CMK (cell line): ENCODE measurements around the gene FBXO10.
"Not testable (repeated sequence)": the region's sequence is repeated elsewhere in the genome, so short reads cannot be mapped to it uniquely, and the experiment has no call there.

Source experiments
- DNase-seq: peaks from one replicate; pipeline ENCODE4 v3.0.0-alpha.2; 2010; ENCODE audit warnings: low read depth

Gene FBXO10

GRCh38 chr9:37575921-37576721 is at the start of gene FBXO10:
Gene FBXO10, minus strand, starts transcription at chr9:37576380. Its CDS starts 34,612 bp downstream, at chr9:37541768.
- DNase-seq: no peak

- no peak for DNase-seq
Measured at GRCh38 chr9:37625758-37626147, 49.6 kb upstream of the FBXO10 start.

GRCh38 chr9:37625036-37625757 is 49.0 kb upstream of the FBXO10 start:
- no peak for DNase-seq

DNA sequence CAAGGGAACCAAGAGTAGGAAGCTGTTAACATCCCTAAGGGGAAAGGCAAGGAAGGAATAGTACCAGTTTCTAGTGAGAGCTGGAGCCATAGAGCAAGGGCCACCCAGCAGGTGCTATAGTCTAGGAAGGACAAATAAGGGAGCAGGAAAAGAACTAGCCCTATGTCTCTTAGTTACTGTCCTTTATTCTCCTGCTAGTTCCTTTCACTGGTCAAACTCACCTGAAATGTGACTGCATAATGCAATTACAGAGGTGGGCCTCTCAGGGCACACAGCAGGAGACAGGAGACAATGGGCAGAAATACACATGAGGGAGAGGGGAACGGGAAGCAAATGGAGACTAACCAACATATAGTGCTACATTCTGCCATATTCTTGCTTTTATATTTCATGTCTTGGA is 47.9 kb upstream of the FBXO10 start:
- no peak for DNase-seq

DNA sequence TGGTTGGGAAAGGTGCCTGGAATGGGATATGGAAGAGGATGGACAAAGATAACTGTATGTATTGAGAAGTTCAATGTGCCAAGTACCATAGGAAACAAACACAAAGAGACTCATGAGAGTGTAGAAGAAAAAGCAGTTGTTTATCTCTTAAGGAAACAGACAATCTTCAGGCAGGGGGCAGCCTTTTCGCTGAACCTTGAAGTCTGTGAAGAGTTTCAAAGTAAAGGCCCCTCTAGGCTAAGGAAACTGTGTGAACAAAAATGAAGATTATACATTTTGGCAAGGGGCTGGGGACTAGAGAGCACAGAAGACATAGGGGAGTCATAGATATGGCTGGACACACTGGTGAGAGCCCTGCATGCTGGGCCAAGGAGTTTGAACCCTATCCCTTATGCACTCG is 47.1 kb upstream of the FBXO10 start:
- DNase-seq: no peak

DNA sequence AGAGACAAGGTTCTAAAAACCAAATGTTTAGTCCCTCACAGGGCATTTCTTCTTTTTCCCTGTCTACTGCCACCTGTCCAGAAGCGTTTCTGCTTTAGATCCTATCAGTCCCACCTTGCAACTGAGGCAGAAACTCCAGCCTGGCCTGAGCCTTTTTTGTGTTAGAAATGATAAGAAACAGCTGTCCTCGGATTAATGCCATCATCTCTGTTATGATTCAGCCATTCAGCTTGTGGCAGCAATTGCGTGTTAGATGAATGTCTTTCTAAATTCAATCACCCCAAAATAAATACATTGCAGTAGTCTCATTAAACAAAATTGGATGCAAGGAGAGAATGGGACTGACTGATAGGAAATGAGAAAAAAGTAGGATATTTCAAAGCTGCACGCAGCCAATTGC is 46.3 kb upstream of the FBXO10 start:
- no peak for DNase-seq

DNA sequence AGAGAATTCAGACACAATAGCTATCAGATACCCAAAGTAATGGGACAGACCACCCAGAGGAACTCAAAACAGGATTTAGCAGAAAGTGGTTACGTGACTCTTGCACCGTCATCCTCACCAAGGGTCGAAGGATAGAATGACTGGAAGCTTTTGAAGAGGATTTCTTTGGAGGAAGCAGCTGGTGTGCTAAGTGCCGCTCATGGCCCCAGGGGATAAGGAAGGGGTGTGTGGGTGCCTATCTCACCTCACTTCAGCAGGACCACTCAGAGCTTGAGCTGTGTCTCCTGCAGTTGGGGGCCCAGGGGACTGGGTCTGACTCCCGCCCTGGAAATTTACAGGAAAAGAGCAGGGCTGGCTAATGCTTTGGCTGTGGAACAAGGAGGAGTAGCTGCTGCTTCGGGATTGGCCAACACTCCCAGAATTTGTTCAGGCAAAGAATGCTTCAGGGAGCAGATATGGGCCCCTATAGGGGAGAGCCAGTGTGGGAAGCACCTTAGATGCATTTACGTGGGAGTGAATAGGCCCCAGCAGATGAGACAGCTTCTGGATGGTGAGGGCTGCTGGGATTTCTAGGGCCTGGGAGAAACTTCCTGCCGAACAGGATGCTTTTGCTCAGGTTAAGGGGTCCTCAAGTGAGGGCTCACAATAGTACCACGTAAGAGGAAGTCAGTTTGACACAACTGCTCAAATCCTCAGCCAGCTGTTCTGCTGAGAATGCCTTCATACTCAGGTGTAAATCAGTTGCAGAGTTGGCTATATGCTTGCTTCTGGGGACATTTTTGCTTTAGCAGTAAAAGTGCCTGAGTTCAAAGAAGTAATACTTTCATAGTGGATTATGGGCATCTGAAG is 45.3 kb upstream of the FBXO10 start:
- no peak for DNase-seq

- DNase-seq: no peak
Measured at GRCh38 chr9:37620396-37620795, 44.2 kb upstream of the FBXO10 start.

- no peak for DNase-seq
Measured at GRCh38 chr9:37619806-37620205, 43.6 kb upstream of the FBXO10 start.

DNA sequence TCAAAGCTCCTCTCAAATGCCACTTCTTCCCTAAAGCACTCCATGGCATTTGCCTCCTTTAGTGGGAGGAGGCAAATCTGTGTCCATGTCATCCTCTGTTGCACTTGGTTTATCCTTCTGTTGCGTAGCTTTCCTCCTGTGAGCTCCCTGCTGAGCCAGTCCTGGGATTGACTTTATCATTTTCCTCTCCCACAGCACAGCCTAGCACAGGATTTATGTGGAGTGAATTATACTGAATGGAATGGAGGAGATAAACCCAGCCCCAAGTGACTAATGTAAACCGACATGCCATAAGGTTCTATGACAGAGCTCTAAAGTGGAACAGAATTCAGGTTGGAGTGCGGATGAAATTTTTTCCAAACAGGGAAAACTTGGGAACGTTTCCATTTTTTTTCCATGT is 42.6 kb upstream of the FBXO10 start:
- DNase-seq: no peak

- no peak for DNase-seq
Measured at GRCh38 chr9:37617832-37618231, 41.7 kb upstream of the FBXO10 start.

- DNase-seq: no peak
Measured at GRCh38 chr9:37617161-37617560, 41.0 kb upstream of the FBXO10 start.

DNA sequence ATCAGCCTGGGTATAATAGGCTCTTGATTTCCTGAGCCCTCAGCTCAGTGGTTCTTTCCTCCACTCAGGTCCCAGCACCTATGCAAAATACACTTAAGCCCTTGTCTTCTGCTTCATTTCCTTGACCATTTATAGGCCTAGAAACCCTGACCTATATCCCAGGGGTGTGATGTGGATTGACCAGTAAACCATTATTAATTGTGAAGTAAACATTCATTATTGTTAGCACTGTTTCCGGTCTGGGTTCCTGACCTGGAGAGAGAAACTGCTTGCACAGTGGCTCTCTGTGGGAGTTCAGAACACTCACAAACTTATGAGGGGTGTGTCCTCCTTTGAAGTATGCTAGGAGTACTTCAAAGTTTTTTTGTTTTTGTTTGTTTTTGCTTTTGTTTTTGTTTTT is 35.8 kb upstream of the FBXO10 start:
- DNase-seq: no peak

GRCh38 chr9:37611014-37611413 is 34.8 kb upstream of the FBXO10 start:
- DNase-seq: no peak

DNA sequence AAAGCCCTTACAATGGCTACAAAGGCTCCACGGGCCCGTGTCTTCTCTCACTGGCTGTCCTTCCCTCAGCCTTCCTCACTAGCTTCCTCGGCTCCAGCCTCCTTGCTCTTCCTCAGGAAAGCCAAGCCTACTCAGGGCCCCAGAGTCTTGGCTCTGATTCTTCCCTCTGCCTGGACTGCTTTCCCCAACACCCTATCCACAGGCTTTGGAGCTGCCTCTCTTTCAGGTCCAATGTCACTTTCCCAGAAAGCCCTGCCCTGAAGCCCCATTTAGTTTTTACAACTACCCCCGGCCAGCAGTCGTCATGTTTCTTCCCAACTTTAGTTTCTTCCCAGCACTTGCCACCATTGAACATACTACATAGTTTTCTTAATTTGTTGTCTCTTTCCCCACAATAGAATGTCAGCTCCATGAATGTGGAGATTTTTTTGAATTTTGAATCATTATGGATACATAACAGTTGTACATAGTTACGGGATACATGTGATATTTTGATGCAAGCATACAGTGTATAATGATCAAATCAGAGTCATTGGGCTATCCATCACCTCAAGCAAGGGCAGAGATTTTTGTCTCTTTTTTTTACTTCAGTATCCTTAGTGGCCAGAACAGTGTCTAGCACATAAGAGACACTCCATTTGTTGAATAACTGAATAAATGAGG is 33.7 kb upstream of the FBXO10 start:
- DNase-seq: no peak

DNA sequence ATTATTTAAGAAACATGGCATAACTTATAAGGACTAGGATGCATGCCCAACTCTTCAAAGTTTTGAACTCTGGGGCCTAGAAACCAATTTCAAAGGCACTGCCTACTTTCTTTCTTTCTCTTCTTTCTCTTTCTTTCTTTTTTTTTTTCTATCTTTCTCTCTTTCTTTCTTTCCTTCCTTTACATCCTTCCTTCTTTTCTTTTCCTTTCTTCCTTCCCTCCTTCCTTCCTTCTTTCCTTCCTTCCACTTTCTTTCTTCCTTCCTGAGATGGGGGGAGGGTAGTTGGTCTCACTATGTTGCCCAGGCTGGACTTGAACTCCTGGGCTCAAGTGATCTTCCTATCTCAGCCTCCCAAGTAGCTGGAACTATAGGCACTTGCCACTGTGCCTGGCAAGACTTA is 32.1 kb upstream of the FBXO10 start:
- no peak for DNase-seq

DNA sequence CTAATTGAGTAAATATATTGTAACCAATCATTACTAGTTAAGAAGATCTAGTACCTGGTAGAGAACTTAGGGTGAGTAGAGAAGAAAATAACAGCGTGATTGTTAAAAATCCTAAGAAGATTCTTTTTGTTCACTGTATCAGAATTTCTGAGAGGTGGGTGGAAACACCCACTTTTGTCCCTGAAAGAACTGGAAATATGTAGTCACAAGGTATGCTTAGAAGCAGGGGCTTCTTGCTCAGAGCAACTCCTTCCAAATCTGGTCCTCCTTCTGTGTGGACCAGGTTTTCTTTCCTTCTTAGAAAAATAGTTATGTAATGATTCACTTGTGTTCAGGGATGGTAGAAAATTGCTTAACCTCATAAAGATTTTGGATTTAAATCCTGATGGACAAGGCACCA is 28.1 kb upstream of the FBXO10 start:
- DNase-seq: no peak

DNA sequence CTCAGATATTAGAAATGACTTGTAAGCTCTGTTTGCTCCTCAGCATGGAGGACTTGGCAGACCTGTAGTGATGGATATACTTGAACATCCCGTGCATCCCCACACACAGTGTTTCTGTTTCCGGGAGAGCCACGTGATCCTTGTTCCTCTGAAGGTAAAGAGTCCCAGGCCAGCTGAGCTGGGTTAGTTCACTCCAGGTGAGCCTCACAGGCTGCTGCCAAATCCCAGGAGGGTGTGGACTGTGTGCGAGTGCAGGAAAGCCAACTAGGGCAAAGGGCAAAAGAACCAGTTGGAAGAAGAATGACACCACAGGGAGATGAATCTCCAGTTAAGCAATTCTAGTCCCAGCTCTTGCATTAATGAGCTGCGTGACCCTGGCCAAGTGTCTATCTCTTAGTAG is 26.6 kb upstream of the FBXO10 start:
- no peak for DNase-seq

- DNase-seq: not testable (repeated sequence)
Measured at GRCh38 chr9:37602061-37602460, 25.9 kb upstream of the FBXO10 start.

DNA sequence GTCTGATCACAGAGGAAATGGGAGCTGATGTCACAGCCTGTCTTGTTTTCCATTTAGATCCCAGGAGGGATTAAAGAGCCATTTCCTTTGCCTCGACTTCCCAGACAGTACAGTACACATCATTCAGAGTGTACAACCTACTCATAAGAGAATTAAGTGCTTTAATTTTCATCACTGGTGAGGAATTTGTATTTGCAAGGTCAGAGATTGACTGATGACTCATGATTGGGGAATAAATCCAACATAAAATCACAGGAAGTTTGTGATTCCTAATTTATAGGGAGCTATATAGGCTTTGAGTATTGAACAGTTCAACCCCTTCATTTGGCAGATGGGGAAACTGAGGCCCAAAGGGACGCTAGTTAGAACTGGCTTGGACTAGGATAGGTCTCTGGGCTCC is 20.3 kb upstream of the FBXO10 start:
- DNase-seq: no peak

GRCh38 chr9:37593883-37594448 is 17.8 kb upstream of the FBXO10 start:
- DNase-seq: no peak
